Measurements from ENCODE around the gene DDB1. TPM values are rescaled to one million over a fixed set of nuclear protein-coding genes. Genes with fewer than 3 reads are reported as not detected.

Gene DDB1
- polyA plus RNA-seq, 1 donor, result 195 TPM

- DNase-seq (ENCODE audit: low read depth), result no peak
These were observed 23.8 kb upstream of the DDB1 start for GRCh38 chr11:61356706-61357105.

GRCh38 chr11:61354208-61354607 lies 21.3 kb upstream of the DDB1 start:
- no peak for DNase-seq (ENCODE audit: low read depth)

- no peak for DNase-seq (ENCODE audit: low read depth)
These were observed 20.5 kb upstream of the DDB1 start for GRCh38 chr11:61353131-61354067.

GRCh38 chr11:61352038-61352437 lies 19.1 kb upstream of the DDB1 start:
- DNase-seq (ENCODE audit: low read depth), result no peak

GRCh38 chr11:61350803-61351202 lies 17.9 kb upstream of the DDB1 start:
- DNase-seq (ENCODE audit: low read depth), result no peak

GRCh38 chr11:61350336-61350735 lies 17.4 kb upstream of the DDB1 start:
- DNase-seq (ENCODE audit: low read depth), result no peak

GRCh38 chr11:61349916-61350315 lies 17.0 kb upstream of the DDB1 start:
- DNase-seq (ENCODE audit: low read depth), result no peak

GRCh38 chr11:61349189-61349751 lies 16.4 kb upstream of the DDB1 start:
- DNase-seq (ENCODE audit: low read depth), result no peak

GRCh38 chr11:61347916-61348461 lies 15.1 kb upstream of the DDB1 start:
- DNase-seq (ENCODE audit: low read depth), result no peak

- DNase-seq (ENCODE audit: low read depth), result no peak
These were observed 13.3 kb upstream of the DDB1 start for GRCh38 chr11:61345954-61346843.

GRCh38 chr11:61345170-61345610 lies 12.3 kb upstream of the DDB1 start:
- no peak for DNase-seq (ENCODE audit: low read depth)

GRCh38 chr11:61343792-61344745 lies 11.2 kb upstream of the DDB1 start:
- DNase-seq (ENCODE audit: low read depth), result no peak

- no peak for DNase-seq (ENCODE audit: low read depth)
These were observed 9.4 kb upstream of the DDB1 start for GRCh38 chr11:61342207-61342803.

GRCh38 chr11:61341706-61342105 lies 8.8 kb upstream of the DDB1 start:
- DNase-seq (ENCODE audit: low read depth), result no peak

GRCh38 chr11:61340979-61341378 lies 8.1 kb upstream of the DDB1 start:
- DNase-seq (ENCODE audit: low read depth), result no peak

GRCh38 chr11:61339490-61339878 lies 6.6 kb upstream of the DDB1 start:
- no peak for DNase-seq (ENCODE audit: low read depth)

GRCh38 chr11:61338783-61339489 lies 6.0 kb upstream of the DDB1 start:
- no peak for DNase-seq (ENCODE audit: low read depth)

- DNase-seq (ENCODE audit: low read depth), result no peak
These were observed 5.0 kb upstream of the DDB1 start for GRCh38 chr11:61337706-61338470.

Data from forelimb muscle (tissue), 1 donor.